ENCODE measurements around the gene MYORG. TPM values are rescaled to one million over a fixed set of nuclear protein-coding genes. Genes with fewer than 3 reads are reported as not detected.
A peak's percentile ranks its signal among the peaks of the same experiment; 100 is the strongest.

The MYORG gene
- total and polyA plus RNA-seq, 9 of the 15 experiments (the other 6 are each of a cell fraction or from before 2014, with no cell fraction given): 0.06 to 0.82 (median 0.18) TPM

DNA sequence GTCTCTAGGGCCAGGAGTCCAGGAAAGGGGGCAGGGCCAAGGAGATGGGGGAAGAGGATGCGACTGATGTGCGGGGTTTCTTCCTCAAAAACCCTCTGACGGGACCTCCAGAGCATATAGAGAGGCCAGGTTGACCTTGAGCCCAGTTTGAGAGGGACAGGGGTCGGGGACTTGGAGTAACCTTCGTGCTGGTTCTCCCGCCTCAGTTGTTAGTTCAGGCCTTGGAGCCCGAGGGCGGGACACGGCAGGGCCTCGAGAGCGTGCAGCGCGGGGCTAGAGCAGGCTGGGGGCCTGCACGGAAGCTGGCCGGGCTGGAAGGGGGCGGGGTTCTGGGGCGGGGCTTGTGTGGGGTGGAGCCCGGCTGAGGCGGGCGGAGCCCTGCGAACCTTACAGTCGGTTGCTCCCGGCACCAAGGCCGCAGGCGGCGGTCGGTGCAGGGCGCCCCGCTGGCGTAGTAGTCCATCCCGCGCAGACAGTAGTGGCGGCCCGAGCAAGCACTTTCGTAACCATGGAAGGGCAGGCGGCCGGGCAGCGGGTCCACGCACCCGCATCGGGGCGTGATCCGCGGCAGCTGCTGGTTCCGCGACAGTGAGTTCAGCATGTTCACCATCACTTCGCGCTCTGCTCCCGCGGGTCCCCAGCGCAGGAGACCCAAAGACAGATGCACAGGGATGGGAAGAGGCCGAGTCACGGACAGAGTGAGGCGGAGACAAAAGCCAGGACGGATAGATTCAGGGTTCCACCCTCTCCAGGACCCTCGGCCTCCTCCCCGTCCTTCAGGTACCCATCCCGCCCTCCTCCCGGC is 4.0 kb upstream of the MYORG start:
- Histone ChIP-seq H3K79me2 (ENCODE audit: control insufficient read depth, insufficient read depth, low read length) (no peaks in the 10 kb centered on the region), H3K4me1 (replicated peaks in 1 of 2; ENCODE audit: control insufficient read depth in 2 of 2, insufficient read depth in 2 of 2, low read length in 2 of 2) (peaks cover 9 to 39% of the 10 kb centered on the region in 2 experiments; a peak in 4 of 5 replicates), H3K4me3 (peak overlapping the region; percentile 35), H3K27ac (ENCODE audit: extremely low read depth, low read depth, low read length) (peak overlapping the region; percentile 32; the same call in 2 of the 3 replicates), H3K9ac (ENCODE audit: insufficient read depth in 1 of 2, low read depth in 2 of 2, low read length in 2 of 2) (peak overlapping the region in 1 of 2 experiments; percentile 88; a peak in 2 of 4 replicates), H3K9me3 (replicated peaks; ENCODE audit: control insufficient read depth, insufficient read depth, low read depth, low read length) (no peaks in the 10 kb centered on the region), H3K36me3 (ENCODE audit: control insufficient read depth, insufficient read depth, low read length) (no peaks in the 10 kb centered on the region), H4K20me1 (replicated peaks; ENCODE audit: control insufficient read depth, insufficient read depth, low read length) (no peaks in the 10 kb centered on the region), H3K9me1 (ENCODE audit: control insufficient read depth, insufficient read depth, low read length) (no peaks in the 10 kb centered on the region), H3K4me2 (ENCODE audit: insufficient read depth, low read length) (peak overlapping the region; percentile 73), H3K27me3 (ENCODE audit: control insufficient read depth in 2 of 2, insufficient read depth in 2 of 2, low read length in 2 of 2) (no peaks in the 10 kb centered on the region), H2AFZ (ENCODE audit: low read depth, low read length) (peak overlapping the region; percentile 96)
- in situ Hi-C loops (cut with MboI) (no loop called here), intact Hi-C loops (cut with micrococcal nuclease) (no loop called here)
- BruUV-seq (replicated peaks): no TSS peak
- FAIRE-seq (no peak), ATAC-seq (peak; percentile 83), DNase-seq (ENCODE audit: extremely low read depth in 1 of 4, low spot score in 3 of 4) (peak; percentile 83 to 93 (median 92))
- POLR2A ChIA-PET: interaction anchor here (0.5 to 0.7 kb wide), 2 partner anchors 39 to 193 kb away, joined by 3 to 4 read pairs; no protein-coding TSS in a partner anchor
- CTCF ChIA-PET (ENCODE audit: low intra/inter-chr PET ratio): no interaction called here
- WGBS (ENCODE audit: insufficient coverage, low coverage, missing lambda C conversion rate): 12% methylated on average over 31 of the region's 59 CpGs
- TF ChIP-seq MTA2 (IDR thresholded peaks at IDR 0.05; ENCODE audit: low read depth) (no peak), RBM39 (optimal IDR thresholded peaks at IDR 0.05; ENCODE audit: low read depth, low read length) (no peak), RB1 (IDR thresholded peaks at IDR 0.05; ENCODE audit: low read depth) (no peak), ZNF785 (CRISPR knock-in tag; IDR thresholded peaks at IDR 0.05) (no peak), CREM (IDR thresholded peaks at IDR 0.05; ENCODE audit: low read depth) (0 out of 2 replicates have a peak, but pooled peaks have one; percentile 26), IRF2 (CRISPR knock-in tag; IDR thresholded peaks at IDR 0.05) (no peak), POLR2H (tag; IDR thresholded peaks at IDR 0.05; ENCODE audit: low read depth) (no peak), GTF2F1 (IDR thresholded peaks at IDR 0.05; ENCODE audit: low read depth, low read length) (no peak), BRD9 (IDR thresholded peaks at IDR 0.05; ENCODE audit: low read depth, partially characterized antibody) (no peak), FOS (IDR thresholded peaks at IDR 0.05; ENCODE audit: extremely low read depth, insufficient read length) (no peak), HDAC6 (IDR thresholded peaks at IDR 0.05; ENCODE audit: low read depth, low read length) (no peak), ETS2 (tag; IDR thresholded peaks at IDR 0.05; ENCODE audit: borderline replicate concordance, poor library complexity, severe bottlenecking) (no peak), SRSF7 (optimal IDR thresholded peaks at IDR 0.05; ENCODE audit: low read depth, low read length) (no peak), HMBOX1 (IDR thresholded peaks at IDR 0.05) (no peak), SMARCA4 (IDR thresholded peaks at IDR 0.05) (no peak)
- TF ChIP-seq, protein P1, sequence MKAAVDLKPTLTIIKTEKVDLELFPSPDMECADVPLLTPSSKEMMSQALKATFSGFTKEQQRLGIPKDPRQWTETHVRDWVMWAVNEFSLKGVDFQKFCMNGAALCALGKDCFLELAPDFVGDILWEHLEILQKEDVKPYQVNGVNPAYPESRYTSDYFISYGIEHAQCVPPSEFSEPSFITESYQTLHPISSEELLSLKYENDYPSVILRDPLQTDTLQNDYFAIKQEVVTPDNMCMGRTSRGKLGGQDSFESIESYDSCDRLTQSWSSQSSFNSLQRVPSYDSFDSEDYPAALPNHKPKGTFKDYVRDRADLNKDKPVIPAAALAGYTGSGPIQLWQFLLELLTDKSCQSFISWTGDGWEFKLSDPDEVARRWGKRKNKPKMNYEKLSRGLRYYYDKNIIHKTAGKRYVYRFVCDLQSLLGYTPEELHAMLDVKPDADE (conservative IDR thresholded peaks at IDR 0.05; ENCODE audit: control insufficient read depth, low read depth, low read length): 0 out of 2 replicates have a peak, but pooled peaks have one; percentile 34
- TF ChIP-seq, protein P2, sequence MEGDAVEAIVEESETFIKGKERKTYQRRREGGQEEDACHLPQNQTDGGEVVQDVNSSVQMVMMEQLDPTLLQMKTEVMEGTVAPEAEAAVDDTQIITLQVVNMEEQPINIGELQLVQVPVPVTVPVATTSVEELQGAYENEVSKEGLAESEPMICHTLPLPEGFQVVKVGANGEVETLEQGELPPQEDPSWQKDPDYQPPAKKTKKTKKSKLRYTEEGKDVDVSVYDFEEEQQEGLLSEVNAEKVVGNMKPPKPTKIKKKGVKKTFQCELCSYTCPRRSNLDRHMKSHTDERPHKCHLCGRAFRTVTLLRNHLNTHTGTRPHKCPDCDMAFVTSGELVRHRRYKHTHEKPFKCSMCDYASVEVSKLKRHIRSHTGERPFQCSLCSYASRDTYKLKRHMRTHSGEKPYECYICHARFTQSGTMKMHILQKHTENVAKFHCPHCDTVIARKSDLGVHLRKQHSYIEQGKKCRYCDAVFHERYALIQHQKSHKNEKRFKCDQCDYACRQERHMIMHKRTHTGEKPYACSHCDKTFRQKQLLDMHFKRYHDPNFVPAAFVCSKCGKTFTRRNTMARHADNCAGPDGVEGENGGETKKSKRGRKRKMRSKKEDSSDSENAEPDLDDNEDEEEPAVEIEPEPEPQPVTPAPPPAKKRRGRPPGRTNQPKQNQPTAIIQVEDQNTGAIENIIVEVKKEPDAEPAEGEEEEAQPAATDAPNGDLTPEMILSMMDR (IDR thresholded peaks at IDR 0.05 in 2 of 3, conservative IDR thresholded peaks at IDR 0.05 in 1 of 3; ENCODE audit: insufficient read depth in 2 of 3, low read depth in 1 of 3, low read length in 3 of 3): 0 out of 6 replicates have a peak, but pooled peaks of 1 of the 3 experiments have one; percentile 9
- TF ChIP-seq, protein P3, sequence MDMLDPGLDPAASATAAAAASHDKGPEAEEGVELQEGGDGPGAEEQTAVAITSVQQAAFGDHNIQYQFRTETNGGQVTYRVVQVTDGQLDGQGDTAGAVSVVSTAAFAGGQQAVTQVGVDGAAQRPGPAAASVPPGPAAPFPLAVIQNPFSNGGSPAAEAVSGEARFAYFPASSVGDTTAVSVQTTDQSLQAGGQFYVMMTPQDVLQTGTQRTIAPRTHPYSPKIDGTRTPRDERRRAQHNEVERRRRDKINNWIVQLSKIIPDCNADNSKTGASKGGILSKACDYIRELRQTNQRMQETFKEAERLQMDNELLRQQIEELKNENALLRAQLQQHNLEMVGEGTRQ (CRISPR knock-in tag; IDR thresholded peaks at IDR 0.05): no peak

All from K562 (cell line).